Esophagus squamous epithelium (tissue), 5 donors: ENCODE measurements around the gene PRR15L. TPM values are rescaled to one million over a fixed set of nuclear protein-coding genes. Genes with fewer than 3 reads are reported as not detected.
"Not testable (repeated sequence)": the region's sequence is repeated elsewhere in the genome, so short reads cannot be mapped to it uniquely, and the experiment has no call there.

ENCODE experiments used
- DNase-seq: peaks from one replicate; lab custom pipeline; 2025; lab: John Stamatoyannopoulos, UW
- H3K27ac ChIP-seq, 4 donors: fragments of 200-600 bp; sonication (generic); one replicate each; pipeline ENCODE4 v1.5.1; 2016 to 2019; ENCODE audit warnings: mild to moderate bottlenecking in 1 of 4
- H3K27me3 ChIP-seq, 4 donors: fragments of 200-600 bp; sonication (generic); 1 replicate in 3 of 4; 2 replicates in 1 of 4; pipeline versions ENCODE4 v1.5.1 to v1.6.0; 2017 to 2021; ENCODE audit warnings: antibody characterized with exemption in 1 of 4
- H3K36me3 ChIP-seq, 3 donors: fragments of 200-600 bp; sonication (generic); one replicate each; pipeline ENCODE4 v1.5.1; 2016 to 2019
- H3K4me1 ChIP-seq, 3 donors: fragments of 200-600 bp; sonication (generic); one replicate each; pipeline ENCODE4 v1.5.1; 2017 to 2019
- H3K4me3 ChIP-seq, 4 donors: fragments of 200-600 bp; sonication (generic); 1 replicate in 3 of 4; 2 replicates in 1 of 4; pipeline ENCODE4 v1.5.1; 2016 to 2019; ENCODE audit warnings: mild to moderate bottlenecking in 2 of 4, moderate library complexity in 1 of 4
- H3K9me3 ChIP-seq, 3 donors: fragments of 200-600 bp; sonication (generic); one replicate each; pipeline ENCODE4 v1.5.1; 2016 to 2019
- CTCF ChIP-seq, 6 experiments: fragments of 450-650 bp in 4 of 6; fragments of 200-600 bp in 2 of 6; sonication (generic) in 2 of 6; IDR thresholded peaks; one replicate each; pipeline ENCODE4 v1.5.1; 2016 to 2019; ENCODE audit warnings: antibody characterized with exemption in 6 of 6, mild to moderate bottlenecking in 4 of 6, moderate library complexity in 4 of 6
- POLR2A ChIP-seq, 4 donors: fragments of 450-650 bp; IDR thresholded peaks; one replicate each; pipeline ENCODE4 v1.6.1; 2017; ENCODE audit warnings: antibody characterized with exemption in 4 of 4, mild to moderate bottlenecking in 4 of 4, moderate library complexity in 3 of 4
- WGBS, 2 donors: methylation state at CpG; one replicate each; pipeline ENCODE4 v1.1.5; 2018; 5-methylcytosine and 5-hydroxymethylcytosine counted together
- intact Hi-C: fragments of 100-400 bp; cut with DNase I; formaldehyde crosslinking; loops from one replicate; pipeline ENCODE4 v1.15.0; 2022
- total RNA-seq, 4 donors: library from RNA; depleted of rRNA; stranded (reverse); fragments of >200 nt; gene quantifications; one replicate each; pipeline ENCODE4 v1.1.0, GENCODE V29; 2016
- donor health status: DM: yes; HTN: yes; CAD: no.

The PRR15L gene
- total RNA-seq, 4 donors from 2014 or later: 3.3 to 12.5 (median 7.1) TPM

GRCh38 chr17:47941246-47942095 is 16.2 kb downstream of the PRR15L start, which contains the start of gene PNPO:
Gene PNPO, plus strand, starts transcription at chr17:47941571. Its CDS starts 105 bp downstream, at chr17:47941676.
- intact Hi-C loops: loop anchor here (5.0 kb wide), 1 partner anchor 44 kb away; the partner anchor contains the start of gene SP2
- TF ChIP-seq CTCF (IDR thresholded peaks at IDR 0.05) (peak in 3 of 6 experiments; percentile 5 to 32 (median 22)), POLR2A (IDR thresholded peaks at IDR 0.05) (peak in 3 of 4 donors; percentile 19 to 58 (median 36))
- Histone ChIP-seq H3K27me3 (no peaks in the 10 kb centered on the region), H3K36me3 (peaks cover 0 to 30% (median 11%) of the 10 kb centered on the region in 3 donors), H3K4me3 (peak within 1 kb of the TSS; percentile 68 to 97 (median 86)), H3K9me3 (no peaks in the 10 kb centered on the region), H3K27ac (peak within 1 kb of the TSS; percentile 83 to 91 (median 89)), H3K4me1 (peaks cover 15 to 58% (median 19%) of the 10 kb centered on the region in 3 donors)
- peak; percentile 79 for DNase-seq
- 1 to 2% methylated on average over 17 to 21 of the region's 50 CpGs for WGBS, 2 donors

GRCh38 chr17:47937941-47938340 is 19.7 kb downstream of the PRR15L start:
- Histone ChIP-seq H3K4me3 (no peak overlapping the region), H3K9me3 (no peaks in the 10 kb centered on the region), H3K27ac (no peak overlapping the region), H3K36me3 (no peaks in the 10 kb centered on the region), H3K4me1 (peaks cover 15 to 27% (median 19%) of the 10 kb centered on the region in 3 donors), H3K27me3 (no peaks in the 10 kb centered on the region)
- no peak for TF ChIP-seq POLR2A (IDR thresholded peaks at IDR 0.05)
- no peak for TF ChIP-seq CTCF (IDR thresholded peaks at IDR 0.05)
- intact Hi-C loops: no loop called here
- WGBS, 2 donors: 83 to 92% methylated on average over 5 of the region's 5 CpGs
- DNase-seq: no peak

DNA sequence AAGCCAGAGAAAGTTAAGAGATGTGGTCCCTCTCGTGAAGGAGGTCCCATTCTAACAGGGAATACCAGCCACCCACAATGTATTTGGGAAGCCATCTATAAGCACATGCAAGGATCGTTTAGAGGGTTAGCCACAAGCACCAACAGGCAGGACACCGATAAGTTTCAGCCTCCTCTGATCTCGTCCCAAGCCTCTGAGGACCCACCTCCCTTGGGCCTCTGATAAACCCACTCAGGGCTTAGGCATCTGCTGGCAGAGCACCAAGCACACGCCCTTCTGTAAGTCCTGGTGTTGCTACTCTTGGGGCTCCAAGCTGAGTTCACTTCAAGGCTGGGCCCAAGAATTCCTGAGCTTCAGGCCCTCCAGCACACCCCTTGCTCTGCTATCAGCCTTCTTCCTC is 21.7 kb downstream of the PRR15L start:
- no peak for DNase-seq
- H3K9me3 ChIP-seq: no peaks in the 10 kb centered on the region
- no peaks in the 10 kb centered on the region for H3K27me3 ChIP-seq
- no peak overlapping the region for H3K27ac ChIP-seq
- no peaks in the 10 kb centered on the region for H3K36me3 ChIP-seq
- no peak overlapping the region for H3K4me3 ChIP-seq
- 39 to 51% methylated on average over 5 of the region's 5 CpGs for WGBS, 2 donors
- H3K4me1 ChIP-seq: peaks cover 5 to 10% (median 9%) of the 10 kb centered on the region in 3 donors
- intact Hi-C loops: no loop called here
- TF ChIP-seq POLR2A (IDR thresholded peaks at IDR 0.05) (no peak), CTCF (IDR thresholded peaks at IDR 0.05) (no peak)

DNA sequence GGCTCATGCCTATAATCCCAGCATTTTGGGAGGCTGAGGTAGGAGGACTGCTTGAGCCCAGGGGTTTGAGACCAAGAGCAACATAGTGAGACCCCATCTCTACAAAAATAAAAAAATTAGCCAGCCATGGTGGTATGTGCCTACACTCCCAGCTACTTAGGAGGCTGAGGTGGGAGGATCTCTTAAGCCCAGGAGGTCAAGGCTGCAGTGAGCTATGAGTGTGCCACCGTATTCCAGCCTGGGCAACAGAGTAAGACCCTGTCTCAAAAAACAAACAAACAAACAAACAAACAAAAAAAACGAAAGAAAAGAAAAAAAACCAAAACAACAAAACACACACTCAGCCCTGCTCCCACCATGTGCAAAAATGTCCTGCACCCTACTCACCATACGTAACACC is 22.2 kb downstream of the PRR15L start:
- DNase-seq, H3K4me3 ChIP-seq, H3K4me1 ChIP-seq, H3K36me3 ChIP-seq, H3K9me3 ChIP-seq, H3K27ac ChIP-seq, intact Hi-C loops, H3K27me3 ChIP-seq: not testable (repeated sequence)
- WGBS, 2 donors: 77 to 81% methylated on average over 3 of the region's 3 CpGs

- Histone ChIP-seq H3K36me3 (peaks cover 0 to 8% (median 0%) of the 10 kb centered on the region in 3 donors), H3K27me3 (no peaks in the 10 kb centered on the region), H3K27ac (no peak overlapping the region), H3K4me3 (no peak overlapping the region), H3K9me3 (no peaks in the 10 kb centered on the region), H3K4me1 (no peaks in the 10 kb centered on the region)
- WGBS, 2 donors: 89 to 100% methylated on average over 1 of the region's 1 CpG
- DNase-seq: no peak
- TF ChIP-seq POLR2A (IDR thresholded peaks at IDR 0.05) (no peak), CTCF (IDR thresholded peaks at IDR 0.05) (no peak)
- intact Hi-C loops: no loop called here
These were observed 22.8 kb downstream of the PRR15L start for GRCh38 chr17:47934856-47935255.
